DOHH2 (cell line): ENCODE data around the gene ACSM3.
"Not testable (repeated sequence)": the region's sequence is repeated elsewhere in the genome, so short reads cannot be mapped to it uniquely, and the experiment has no call there.

Source experiments
- H3F3A ChIP-seq: fragments of 200-600 bp; sonication (generic), shearing (Covaris generic); 2 replicates; pipeline ENCODE4 v1.6.0; 2016; ENCODE audit warnings: antibody characterized with exemption, mild to moderate bottlenecking; ENCODE audit not compliant: control insufficient read depth, insufficient read depth
- H3K27ac ChIP-seq: fragments of 200-600 bp; sonication (generic); 2 replicates; pipeline ENCODE4 v1.5.1; 2014; ENCODE audit warnings: low read depth, mild to moderate bottlenecking, low read length, moderate library complexity
- H3K27me3 ChIP-seq: fragments of 200-600 bp; sonication (generic); 2 replicates; pipeline ENCODE4 v1.6.1; 2014; ENCODE audit warnings: mild to moderate bottlenecking, low read length, mixed read lengths; ENCODE audit not compliant: control insufficient read depth
- H3K36me3 ChIP-seq: fragments of 200-600 bp; sonication (generic); 2 replicates; pipeline ENCODE4 v1.6.1; 2014; ENCODE audit warnings: mild to moderate bottlenecking, low read length, moderate library complexity, mixed read lengths; ENCODE audit not compliant: control insufficient read depth
- H3K4me1 ChIP-seq: fragments of 200-600 bp; sonication (generic); 2 replicates; pipeline ENCODE4 v1.6.1; 2014; ENCODE audit warnings: mild to moderate bottlenecking, low read length, mixed read lengths; ENCODE audit not compliant: control insufficient read depth
- H3K4me2 ChIP-seq: fragments of 200-600 bp; sonication (generic); 2 replicates; pipeline ENCODE4 v1.6.0; 2014; ENCODE audit warnings: mild to moderate bottlenecking, low read length, moderate library complexity
- H3K4me3 ChIP-seq: fragments of 200-600 bp; sonication (generic); 2 replicates; pipeline ENCODE4 v1.5.1; 2014; ENCODE audit warnings: mild to moderate bottlenecking, low read length, mixed read lengths
- H3K79me2 ChIP-seq: fragments of 200-600 bp; sonication (generic); 2 replicates; pipeline ENCODE4 v1.6.1; 2014; ENCODE audit warnings: mild to moderate bottlenecking, low read length, mixed read lengths; ENCODE audit not compliant: control insufficient read depth
- H3K9me2 ChIP-seq: fragments of 200-600 bp; sonication (generic); replicated peaks from 2 replicates; pipeline ENCODE4 v1.6.1; 2014; ENCODE audit warnings: mild to moderate bottlenecking, low read length, mixed read lengths; ENCODE audit not compliant: control insufficient read depth
- H3K9me3 ChIP-seq: fragments of 200-600 bp; sonication (generic); 2 replicates; pipeline ENCODE4 v1.6.1; 2014; ENCODE audit warnings: antibody characterized with exemption, low read length, mixed read lengths; ENCODE audit not compliant: control insufficient read depth, insufficient read depth
- H4K20me1 ChIP-seq: fragments of 200-600 bp; sonication (generic); 2 replicates; pipeline ENCODE4 v1.6.0; 2014; ENCODE audit warnings: low read depth, mild to moderate bottlenecking, antibody characterized with exemption, low read length, moderate library complexity; ENCODE audit not compliant: control insufficient read depth, insufficient read depth
- CTCF ChIP-seq: fragments of 200-600 bp; sonication (generic); IDR thresholded peaks from one replicate; pipeline ENCODE4 v1.5.1; 2014; ENCODE audit warnings: antibody characterized with exemption, mild to moderate bottlenecking, low read depth, low read length; ENCODE audit not compliant: poor library complexity, severe bottlenecking
- EZH2phosphoT487 ChIP-seq: fragments of 200-600 bp; sonication (generic); IDR thresholded peaks from 2 replicates; pipeline ENCODE4 v1.6.1; 2017; ENCODE audit warnings: borderline replicate concordance, mild to moderate bottlenecking, antibody characterized with exemption, low read length, moderate library complexity, mixed read lengths

Gene ACSM3

GRCh38 chr16:20760346-20760745 lies 3.5 kb upstream of the ACSM3 start:
- H3K36me3 ChIP-seq, result no peaks in the 10 kb centered on the region
- no peaks in the 10 kb centered on the region for H3K9me2 ChIP-seq
- TF ChIP-seq EZH2phosphoT487 (no peak), CTCF (no peak)
- H3K4me2 ChIP-seq, result no peak overlapping the region
- H3K79me2 ChIP-seq, result no peaks in the 10 kb centered on the region
- no peaks in the 10 kb centered on the region for H4K20me1 ChIP-seq
- H3K4me3 ChIP-seq, result no peak overlapping the region
- peaks cover 13% of the 10 kb centered on the region for H3K4me1 ChIP-seq
- no peaks in the 10 kb centered on the region for H3F3A ChIP-seq
- H3K9me3 ChIP-seq, result peaks cover 10% of the 10 kb centered on the region
- H3K27me3 ChIP-seq, result no peaks in the 10 kb centered on the region
- H3K27ac ChIP-seq, result no peak overlapping the region

- Histone ChIP-seq H3K9me2 (no peaks in the 10 kb centered on the region), H3K36me3 (no peaks in the 10 kb centered on the region), H3K27ac (no peak overlapping the region), H3K9me3 (peaks cover 10% of the 10 kb centered on the region), H3K4me1 (peaks cover 13% of the 10 kb centered on the region), H3K4me2 (no peak overlapping the region), H3K4me3 (no peak overlapping the region), H3K79me2 (no peaks in the 10 kb centered on the region), H3K27me3 (no peaks in the 10 kb centered on the region), H4K20me1 (no peaks in the 10 kb centered on the region), H3F3A (no peaks in the 10 kb centered on the region)
- no peak for TF ChIP-seq EZH2phosphoT487
- no peak for TF ChIP-seq CTCF
Observed at GRCh38 chr16:20761175-20761574, 2.6 kb upstream of the ACSM3 start.

- no peaks in the 10 kb centered on the region for H3F3A ChIP-seq
- TF ChIP-seq CTCF (no peak), EZH2phosphoT487 (no peak)
- no peak overlapping the region for H3K4me3 ChIP-seq
- no peaks in the 10 kb centered on the region for H3K27me3 ChIP-seq
- H3K4me1 ChIP-seq, result peaks cover 13% of the 10 kb centered on the region
- H3K9me3 ChIP-seq, result peaks cover 10% of the 10 kb centered on the region
- H3K9me2 ChIP-seq, result no peaks in the 10 kb centered on the region
- H3K27ac ChIP-seq, result no peak overlapping the region
- H4K20me1 ChIP-seq, result no peaks in the 10 kb centered on the region
- no peaks in the 10 kb centered on the region for H3K79me2 ChIP-seq
- no peaks in the 10 kb centered on the region for H3K36me3 ChIP-seq
- H3K4me2 ChIP-seq, result no peak overlapping the region
Observed at GRCh38 chr16:20762404-20763123, 1.2 kb upstream of the ACSM3 start.

- not testable (repeated sequence) for H3K9me2 ChIP-seq, H3K4me2 ChIP-seq, H3K36me3 ChIP-seq, H3K27ac ChIP-seq, H4K20me1 ChIP-seq, H3K27me3 ChIP-seq, H3K4me3 ChIP-seq, H3F3A ChIP-seq, H3K79me2 ChIP-seq
- peaks cover 10% of the 10 kb centered on the region for H3K9me3 ChIP-seq
- H3K4me1 ChIP-seq, result peaks cover 13% of the 10 kb centered on the region
Observed at GRCh38 chr16:20764448-20764847, 634 bp downstream of the ACSM3 start.
